Raji (cell line): Measurements from ENCODE around the gene LCE1F.

Experiments
- POLR2A ChIP-seq: IDR thresholded peaks from 2 replicates; pipeline ENCODE4 v1.6.1; 2011; ENCODE audit warnings: low read depth, low read length, control low read depth; ENCODE audit not compliant: insufficient read depth

Gene LCE1F

DNA sequence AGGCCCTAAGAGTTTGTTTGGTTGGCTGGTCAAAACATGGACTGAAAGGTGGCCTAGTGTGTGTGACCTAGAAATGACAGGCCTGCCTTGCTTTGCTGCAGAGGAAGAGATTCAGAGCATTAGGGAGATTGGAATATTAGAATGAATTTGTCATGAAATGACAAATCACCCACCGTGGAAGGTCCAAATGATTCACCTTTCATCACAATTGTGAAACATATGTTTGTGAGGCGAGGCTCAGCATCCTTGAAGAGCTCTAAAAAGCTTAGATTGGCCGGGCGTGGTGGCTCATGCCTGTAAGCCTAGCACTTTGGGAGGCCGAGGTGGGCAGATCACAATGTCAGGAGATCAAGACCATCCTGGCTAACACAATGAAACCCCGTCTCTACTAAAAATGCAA, 42.4 kb downstream of the LCE1F start:
- TF ChIP-seq POLR2A, result no peak

DNA sequence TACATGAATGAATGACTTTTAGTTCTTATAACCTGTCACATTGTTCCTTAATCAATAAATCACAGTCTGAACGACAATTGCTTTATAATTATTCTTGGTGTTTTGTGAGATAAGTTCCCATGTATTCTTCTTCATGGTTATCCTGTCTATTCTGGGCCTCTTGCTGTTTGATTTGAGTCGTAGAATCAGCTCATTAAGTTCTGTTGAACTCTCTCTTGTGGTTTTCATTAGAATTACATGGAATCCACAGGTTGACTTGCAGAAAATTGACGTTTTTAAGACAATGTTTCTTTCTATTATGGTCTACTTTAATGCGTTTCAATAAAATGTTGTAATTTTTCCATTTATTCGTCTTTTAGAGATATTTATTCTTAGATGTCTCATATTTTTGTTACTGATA, 48.4 kb downstream of the LCE1F start:
- TF ChIP-seq POLR2A, result no peak

DNA sequence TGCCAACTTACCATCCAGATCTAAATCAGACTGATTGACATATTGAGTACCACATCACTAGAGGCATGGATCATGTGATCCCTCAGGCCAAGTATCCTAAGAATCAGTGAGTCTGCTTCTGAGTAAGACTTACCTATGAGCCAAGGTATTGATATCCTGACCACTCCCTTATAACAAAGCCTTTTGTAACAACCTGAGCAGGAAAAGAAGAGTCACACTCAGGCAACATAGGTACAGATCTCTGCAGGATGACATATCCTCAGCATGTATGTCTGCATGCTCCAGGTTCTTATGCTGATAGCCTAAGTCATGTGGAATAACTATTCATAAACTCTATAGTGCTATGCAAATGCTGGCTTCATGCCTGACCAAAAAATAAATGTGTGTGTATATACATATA, 50.0 kb downstream of the LCE1F start:
- TF ChIP-seq POLR2A, result no peak
